ENCODE data around the gene UBXN10. TPM values are rescaled to one million over a fixed set of nuclear protein-coding genes. Genes with fewer than 3 reads are reported as not detected.

UBXN10 gene
- total and polyA plus RNA-seq, 7 donors = 0.04 to 0.48 (median 0.17) TPM

DNA sequence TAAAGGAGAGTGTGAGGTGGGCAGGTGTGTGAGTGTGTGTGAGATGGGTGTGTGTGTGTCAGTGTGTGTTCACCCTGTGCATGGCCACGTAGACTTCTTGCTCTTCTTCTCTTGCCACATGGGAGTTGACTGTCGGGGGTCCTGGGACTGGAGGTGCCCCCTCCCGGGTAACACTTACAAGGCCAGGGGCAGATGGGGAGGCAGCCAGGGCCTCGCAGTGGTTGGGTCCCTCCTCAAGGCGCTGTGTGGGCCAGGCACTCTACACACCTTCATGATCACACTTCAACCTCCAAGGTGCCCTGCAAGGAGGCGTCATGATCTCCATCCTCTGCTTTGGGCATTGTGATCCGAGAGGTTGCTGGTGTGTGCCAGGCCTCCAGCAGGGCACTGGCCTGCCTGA lies 44.4 kb upstream of the UBXN10 start:
- H3K27ac ChIP-seq = no peak overlapping the region
- H3K4me1 ChIP-seq = no peaks in the 10 kb centered on the region
- peaks cover 0 to 13% (median 0%) of the 10 kb centered on the region in 3 donors for H3K27me3 ChIP-seq (ENCODE audit: insufficient read depth in 3 of 3, low read length in 2 of 3)
- H3K36me3 ChIP-seq (ENCODE audit: insufficient read depth in 1 of 2, low read depth in 1 of 2) = no peaks in the 10 kb centered on the region
- no peak overlapping the region for H3K4me3 ChIP-seq
- intact Hi-C loops (cut with DNase I) = no loop called here
- TF ChIP-seq CTCF (IDR thresholded peaks at IDR 0.05) = no peak
- WGBS, 3 donors = 89 to 92% (median 90%) methylated on average over 6 to 7 of the region's 7 CpGs
- ATAC-seq = no peak
- no peak for DNase-seq
- H3K9me3 ChIP-seq = no peaks in the 10 kb centered on the region

- H3K4me3 ChIP-seq = no peak overlapping the region
- H3K4me1 ChIP-seq = no peaks in the 10 kb centered on the region
- intact Hi-C loops (cut with DNase I) = no loop called here
- H3K36me3 ChIP-seq (ENCODE audit: insufficient read depth in 1 of 2, low read depth in 1 of 2) = no peaks in the 10 kb centered on the region
- 83 to 86% (median 86%) methylated on average over 13 of the region's 13 CpGs for WGBS, 3 donors
- DNase-seq = no peak
- H3K27ac ChIP-seq = no peak overlapping the region
- no peak for TF ChIP-seq CTCF (IDR thresholded peaks at IDR 0.05)
- H3K27me3 ChIP-seq (ENCODE audit: insufficient read depth in 3 of 3, low read length in 2 of 3) = peaks cover 0 to 19% (median 0%) of the 10 kb centered on the region in 3 donors
- ATAC-seq = no peak
- no peaks in the 10 kb centered on the region for H3K9me3 ChIP-seq
Measured at GRCh38 chr1:20142001-20142710, 43.7 kb upstream of the UBXN10 start.

- no peak for TF ChIP-seq CTCF (IDR thresholded peaks at IDR 0.05)
- H3K27me3 ChIP-seq (ENCODE audit: insufficient read depth in 3 of 3, low read length in 2 of 3) = peaks cover 0 to 19% (median 0%) of the 10 kb centered on the region in 3 donors
- DNase-seq (no peak), ATAC-seq (no peak)
- H3K36me3 ChIP-seq (ENCODE audit: insufficient read depth in 1 of 2, low read depth in 1 of 2) = no peaks in the 10 kb centered on the region
- intact Hi-C loops (cut with DNase I) = no loop called here
- H3K27ac ChIP-seq = no peak overlapping the region
- no peaks in the 10 kb centered on the region for H3K9me3 ChIP-seq
- no peak overlapping the region for H3K4me3 ChIP-seq
- WGBS, 3 donors = 89 to 94% (median 91%) methylated on average over 8 of the region's 8 CpGs
- no peaks in the 10 kb centered on the region for H3K4me1 ChIP-seq
Measured at GRCh38 chr1:20143318-20143717, 42.6 kb upstream of the UBXN10 start.

- no peak overlapping the region for H3K27ac ChIP-seq
- no peaks in the 10 kb centered on the region for H3K4me1 ChIP-seq
- intact Hi-C loops (cut with DNase I) = no loop called here
- H3K9me3 ChIP-seq = no peaks in the 10 kb centered on the region
- WGBS, 3 donors = 59 to 71% (median 66%) methylated on average over 13 of the region's 13 CpGs
- H3K27me3 ChIP-seq (ENCODE audit: insufficient read depth in 3 of 3, low read length in 2 of 3) = peaks cover 0 to 19% (median 0%) of the 10 kb centered on the region in 3 donors
- no peak overlapping the region for H3K4me3 ChIP-seq
- no peaks in the 10 kb centered on the region for H3K36me3 ChIP-seq (ENCODE audit: insufficient read depth in 1 of 2, low read depth in 1 of 2)
- ATAC-seq (no peak), DNase-seq (no peak)
- no peak for TF ChIP-seq CTCF (IDR thresholded peaks at IDR 0.05)
Measured at GRCh38 chr1:20143734-20144565, 41.9 kb upstream of the UBXN10 start.

All from psoas muscle (tissue), 8 donors.